ENCODE results near the gene ARHGEF17.

DNA sequence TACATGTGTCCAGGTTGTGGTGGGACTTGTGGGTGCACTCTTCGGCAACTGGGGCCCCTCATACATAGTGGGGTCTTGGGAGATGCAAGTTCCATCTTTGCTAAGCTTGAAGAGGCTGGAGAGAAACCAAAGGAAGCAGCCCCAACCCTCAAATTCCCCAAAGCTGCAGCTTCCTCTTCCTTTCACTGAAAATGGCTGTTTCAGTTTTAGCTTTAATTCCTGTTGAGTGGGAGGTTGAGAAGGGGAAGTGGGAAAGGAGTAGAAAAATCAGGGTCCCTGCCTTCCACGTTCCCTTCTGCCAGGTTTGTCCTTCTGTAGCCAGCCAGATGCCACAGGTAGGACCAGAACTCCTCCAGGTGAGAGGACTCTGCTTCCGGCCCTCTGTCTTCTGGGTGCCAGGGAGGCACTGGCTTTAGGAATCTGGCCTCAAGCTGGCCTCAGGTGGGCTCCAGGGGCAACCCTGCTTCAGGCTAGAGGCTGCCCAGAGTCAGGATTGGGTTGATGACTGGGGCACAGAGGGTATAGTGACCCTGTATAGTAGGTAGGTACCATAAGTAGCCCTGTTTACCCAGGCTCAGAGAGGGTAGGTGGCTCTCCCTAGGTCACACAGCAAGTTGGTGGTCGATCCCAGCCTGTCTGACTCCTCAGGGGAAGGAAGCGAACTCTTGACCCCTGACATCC, 19.7 kb upstream of the ARHGEF17 start:
- TF ChIP-seq, protein P1, sequence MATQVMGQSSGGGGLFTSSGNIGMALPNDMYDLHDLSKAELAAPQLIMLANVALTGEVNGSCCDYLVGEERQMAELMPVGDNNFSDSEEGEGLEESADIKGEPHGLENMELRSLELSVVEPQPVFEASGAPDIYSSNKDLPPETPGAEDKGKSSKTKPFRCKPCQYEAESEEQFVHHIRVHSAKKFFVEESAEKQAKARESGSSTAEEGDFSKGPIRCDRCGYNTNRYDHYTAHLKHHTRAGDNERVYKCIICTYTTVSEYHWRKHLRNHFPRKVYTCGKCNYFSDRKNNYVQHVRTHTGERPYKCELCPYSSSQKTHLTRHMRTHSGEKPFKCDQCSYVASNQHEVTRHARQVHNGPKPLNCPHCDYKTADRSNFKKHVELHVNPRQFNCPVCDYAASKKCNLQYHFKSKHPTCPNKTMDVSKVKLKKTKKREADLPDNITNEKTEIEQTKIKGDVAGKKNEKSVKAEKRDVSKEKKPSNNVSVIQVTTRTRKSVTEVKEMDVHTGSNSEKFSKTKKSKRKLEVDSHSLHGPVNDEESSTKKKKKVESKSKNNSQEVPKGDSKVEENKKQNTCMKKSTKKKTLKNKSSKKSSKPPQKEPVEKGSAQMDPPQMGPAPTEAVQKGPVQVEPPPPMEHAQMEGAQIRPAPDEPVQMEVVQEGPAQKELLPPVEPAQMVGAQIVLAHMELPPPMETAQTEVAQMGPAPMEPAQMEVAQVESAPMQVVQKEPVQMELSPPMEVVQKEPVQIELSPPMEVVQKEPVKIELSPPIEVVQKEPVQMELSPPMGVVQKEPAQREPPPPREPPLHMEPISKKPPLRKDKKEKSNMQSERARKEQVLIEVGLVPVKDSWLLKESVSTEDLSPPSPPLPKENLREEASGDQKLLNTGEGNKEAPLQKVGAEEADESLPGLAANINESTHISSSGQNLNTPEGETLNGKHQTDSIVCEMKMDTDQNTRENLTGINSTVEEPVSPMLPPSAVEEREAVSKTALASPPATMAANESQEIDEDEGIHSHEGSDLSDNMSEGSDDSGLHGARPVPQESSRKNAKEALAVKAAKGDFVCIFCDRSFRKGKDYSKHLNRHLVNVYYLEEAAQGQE (IDR thresholded peaks at IDR 0.05): no peak
- TF ChIP-seq, protein P2, sequence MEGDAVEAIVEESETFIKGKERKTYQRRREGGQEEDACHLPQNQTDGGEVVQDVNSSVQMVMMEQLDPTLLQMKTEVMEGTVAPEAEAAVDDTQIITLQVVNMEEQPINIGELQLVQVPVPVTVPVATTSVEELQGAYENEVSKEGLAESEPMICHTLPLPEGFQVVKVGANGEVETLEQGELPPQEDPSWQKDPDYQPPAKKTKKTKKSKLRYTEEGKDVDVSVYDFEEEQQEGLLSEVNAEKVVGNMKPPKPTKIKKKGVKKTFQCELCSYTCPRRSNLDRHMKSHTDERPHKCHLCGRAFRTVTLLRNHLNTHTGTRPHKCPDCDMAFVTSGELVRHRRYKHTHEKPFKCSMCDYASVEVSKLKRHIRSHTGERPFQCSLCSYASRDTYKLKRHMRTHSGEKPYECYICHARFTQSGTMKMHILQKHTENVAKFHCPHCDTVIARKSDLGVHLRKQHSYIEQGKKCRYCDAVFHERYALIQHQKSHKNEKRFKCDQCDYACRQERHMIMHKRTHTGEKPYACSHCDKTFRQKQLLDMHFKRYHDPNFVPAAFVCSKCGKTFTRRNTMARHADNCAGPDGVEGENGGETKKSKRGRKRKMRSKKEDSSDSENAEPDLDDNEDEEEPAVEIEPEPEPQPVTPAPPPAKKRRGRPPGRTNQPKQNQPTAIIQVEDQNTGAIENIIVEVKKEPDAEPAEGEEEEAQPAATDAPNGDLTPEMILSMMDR (IDR thresholded peaks at IDR 0.05): no peak
- TF ChIP-seq POLR2A (IDR thresholded peaks at IDR 0.05; ENCODE audit: low read length) (no peak), CHD2 (IDR thresholded peaks at IDR 0.05; ENCODE audit: low read length, partially characterized antibody) (no peak)
- TF ChIP-seq, protein P3, sequence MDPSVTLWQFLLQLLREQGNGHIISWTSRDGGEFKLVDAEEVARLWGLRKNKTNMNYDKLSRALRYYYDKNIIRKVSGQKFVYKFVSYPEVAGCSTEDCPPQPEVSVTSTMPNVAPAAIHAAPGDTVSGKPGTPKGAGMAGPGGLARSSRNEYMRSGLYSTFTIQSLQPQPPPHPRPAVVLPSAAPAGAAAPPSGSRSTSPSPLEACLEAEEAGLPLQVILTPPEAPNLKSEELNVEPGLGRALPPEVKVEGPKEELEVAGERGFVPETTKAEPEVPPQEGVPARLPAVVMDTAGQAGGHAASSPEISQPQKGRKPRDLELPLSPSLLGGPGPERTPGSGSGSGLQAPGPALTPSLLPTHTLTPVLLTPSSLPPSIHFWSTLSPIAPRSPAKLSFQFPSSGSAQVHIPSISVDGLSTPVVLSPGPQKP (IDR thresholded peaks at IDR 0.05; ENCODE audit: low read depth, low read length): no peak

Measured in A549 (cell line).